Endothelial cell (in vitro differentiated cells): ENCODE results near the gene EDAR. TPM values are rescaled to one million over a fixed set of nuclear protein-coding genes. Genes with fewer than 3 reads are reported as not detected.

ENCODE experiments used
- DNase-seq: peaks from one replicate; pipeline ENCODE4 v3.0.0; 2021; ENCODE audit warnings: low spot score
- H3K27ac Mint-ChIP-seq: one replicate; pipeline ENCODE4 v1.8.0; 2021; ENCODE audit warnings: mixed read lengths, inconsistent platforms; ENCODE audit not compliant: unreplicated experiment
- H3K27me3 Mint-ChIP-seq: one replicate; pipeline ENCODE4 v1.8.0; 2021; ENCODE audit warnings: mild to moderate bottlenecking, moderate library complexity, mixed read lengths, inconsistent platforms; ENCODE audit not compliant: unreplicated experiment
- H3K36me3 Mint-ChIP-seq: one replicate; pipeline ENCODE4 v1.8.0; 2021; ENCODE audit warnings: mild to moderate bottlenecking, low read depth, mixed read lengths, inconsistent platforms; ENCODE audit not compliant: unreplicated experiment
- H3K4me1 Mint-ChIP-seq: one replicate; pipeline ENCODE4 v1.8.0; 2021; ENCODE audit warnings: mild to moderate bottlenecking, mixed read lengths, inconsistent platforms; ENCODE audit not compliant: unreplicated experiment
- H3K4me3 Mint-ChIP-seq: one replicate; pipeline ENCODE4 v1.8.0; 2021; ENCODE audit warnings: mild to moderate bottlenecking, mixed read lengths, inconsistent platforms; ENCODE audit not compliant: unreplicated experiment
- H3K9me3 Mint-ChIP-seq: one replicate; pipeline ENCODE4 v1.8.0; 2021; ENCODE audit warnings: mixed read lengths, inconsistent platforms; ENCODE audit not compliant: unreplicated experiment
- total RNA-seq: library from RNA; stranded (reverse); fragmentation: NEBNext Ultra II Directional; extraction: Animal tissue kit (Norgen Biotek cat#: 25700); gene quantifications from one replicate; pipeline ENCODE4 v1.2.1, GENCODE V29; 2021; ENCODE audit not compliant: unreplicated experiment
- TF ChIP-seq, protein P1 (sequence below): fragments of 200-600 bp; sonication (generic); IDR thresholded peaks from one replicate; pipeline ENCODE4 v1.5.0; 2021; ENCODE audit warnings: antibody characterized with exemption; ENCODE audit not compliant: unreplicated experiment

EDAR gene
- total RNA-seq, 1 donor from 2014 or later: not detected

DNA sequence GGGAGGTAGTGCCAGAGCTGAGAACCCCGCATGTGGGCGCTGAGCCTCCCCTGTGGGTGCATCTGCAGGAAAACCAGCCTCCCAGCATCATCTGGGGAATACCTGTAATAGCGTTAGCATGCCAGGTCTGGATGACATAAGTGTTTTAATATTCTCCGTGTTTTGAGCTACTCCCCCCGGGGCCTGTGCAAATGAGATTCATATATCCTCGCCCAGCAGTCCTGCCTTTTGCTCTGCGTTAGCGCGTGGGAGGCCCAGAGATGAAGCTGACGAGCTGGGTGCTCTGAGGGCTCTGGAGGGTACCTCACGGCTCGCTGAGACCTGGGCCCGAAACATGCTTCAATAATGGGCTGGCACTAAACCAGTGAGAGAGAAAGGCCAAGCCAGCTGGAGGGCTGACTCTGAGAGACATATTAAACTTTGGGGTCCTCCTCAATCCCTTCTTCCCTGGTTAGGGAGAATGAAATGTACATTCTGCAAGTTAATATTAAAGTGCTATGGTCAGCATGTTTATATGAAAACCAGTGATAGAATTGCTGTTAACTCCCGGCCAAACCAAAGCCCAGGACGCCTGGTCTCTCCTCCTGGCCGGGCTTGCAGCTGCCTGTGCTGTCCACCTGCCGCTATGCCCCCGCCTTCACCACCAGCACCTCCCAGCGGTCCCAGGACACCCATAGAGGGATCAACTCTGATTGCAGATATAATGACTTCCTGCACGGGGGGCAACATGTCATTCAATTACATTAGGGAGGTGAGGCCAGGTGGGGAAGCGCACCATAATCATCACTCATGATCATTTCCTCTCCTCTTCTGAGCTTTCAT, 77.0 kb downstream of the EDAR start:
- no peak for DNase-seq
- no peaks in the 10 kb centered on the region for H3K4me1 Mint-ChIP-seq
- peaks cover 3% of the 10 kb centered on the region for H3K27me3 Mint-ChIP-seq
- no peak overlapping the region for H3K27ac Mint-ChIP-seq
- H3K4me3 Mint-ChIP-seq: no peak overlapping the region
- no peaks in the 10 kb centered on the region for H3K9me3 Mint-ChIP-seq
- TF ChIP-seq, protein P1, sequence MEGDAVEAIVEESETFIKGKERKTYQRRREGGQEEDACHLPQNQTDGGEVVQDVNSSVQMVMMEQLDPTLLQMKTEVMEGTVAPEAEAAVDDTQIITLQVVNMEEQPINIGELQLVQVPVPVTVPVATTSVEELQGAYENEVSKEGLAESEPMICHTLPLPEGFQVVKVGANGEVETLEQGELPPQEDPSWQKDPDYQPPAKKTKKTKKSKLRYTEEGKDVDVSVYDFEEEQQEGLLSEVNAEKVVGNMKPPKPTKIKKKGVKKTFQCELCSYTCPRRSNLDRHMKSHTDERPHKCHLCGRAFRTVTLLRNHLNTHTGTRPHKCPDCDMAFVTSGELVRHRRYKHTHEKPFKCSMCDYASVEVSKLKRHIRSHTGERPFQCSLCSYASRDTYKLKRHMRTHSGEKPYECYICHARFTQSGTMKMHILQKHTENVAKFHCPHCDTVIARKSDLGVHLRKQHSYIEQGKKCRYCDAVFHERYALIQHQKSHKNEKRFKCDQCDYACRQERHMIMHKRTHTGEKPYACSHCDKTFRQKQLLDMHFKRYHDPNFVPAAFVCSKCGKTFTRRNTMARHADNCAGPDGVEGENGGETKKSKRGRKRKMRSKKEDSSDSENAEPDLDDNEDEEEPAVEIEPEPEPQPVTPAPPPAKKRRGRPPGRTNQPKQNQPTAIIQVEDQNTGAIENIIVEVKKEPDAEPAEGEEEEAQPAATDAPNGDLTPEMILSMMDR: no peak
- no peaks in the 10 kb centered on the region for H3K36me3 Mint-ChIP-seq

DNA sequence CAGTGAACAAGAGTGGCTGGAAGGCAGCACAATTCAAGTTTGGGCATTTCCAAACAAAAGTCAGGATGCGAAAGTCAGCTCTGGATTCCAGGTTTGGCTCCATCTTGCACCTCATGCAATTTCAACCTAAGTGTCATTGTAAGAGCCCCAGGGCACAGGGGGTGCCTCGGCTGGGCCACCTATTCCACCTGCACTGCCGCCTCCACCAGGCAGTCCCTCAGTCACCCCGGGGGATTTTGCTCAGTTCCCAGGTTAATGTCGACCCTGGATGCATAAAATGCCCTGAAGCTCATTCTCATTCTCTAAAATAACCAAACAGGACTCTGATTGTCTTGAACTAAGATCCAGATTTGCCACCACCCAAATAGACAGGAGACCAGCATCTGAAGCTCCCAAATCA, 77.6 kb downstream of the EDAR start:
- Mint-ChIP-seq H3K27me3 (peaks cover 3% of the 10 kb centered on the region), H3K36me3 (no peaks in the 10 kb centered on the region), H3K4me3 (no peak overlapping the region), H3K27ac (no peak overlapping the region), H3K4me1 (no peaks in the 10 kb centered on the region), H3K9me3 (no peaks in the 10 kb centered on the region)
- TF ChIP-seq, protein P1: no peak
- DNase-seq: no peak

DNA sequence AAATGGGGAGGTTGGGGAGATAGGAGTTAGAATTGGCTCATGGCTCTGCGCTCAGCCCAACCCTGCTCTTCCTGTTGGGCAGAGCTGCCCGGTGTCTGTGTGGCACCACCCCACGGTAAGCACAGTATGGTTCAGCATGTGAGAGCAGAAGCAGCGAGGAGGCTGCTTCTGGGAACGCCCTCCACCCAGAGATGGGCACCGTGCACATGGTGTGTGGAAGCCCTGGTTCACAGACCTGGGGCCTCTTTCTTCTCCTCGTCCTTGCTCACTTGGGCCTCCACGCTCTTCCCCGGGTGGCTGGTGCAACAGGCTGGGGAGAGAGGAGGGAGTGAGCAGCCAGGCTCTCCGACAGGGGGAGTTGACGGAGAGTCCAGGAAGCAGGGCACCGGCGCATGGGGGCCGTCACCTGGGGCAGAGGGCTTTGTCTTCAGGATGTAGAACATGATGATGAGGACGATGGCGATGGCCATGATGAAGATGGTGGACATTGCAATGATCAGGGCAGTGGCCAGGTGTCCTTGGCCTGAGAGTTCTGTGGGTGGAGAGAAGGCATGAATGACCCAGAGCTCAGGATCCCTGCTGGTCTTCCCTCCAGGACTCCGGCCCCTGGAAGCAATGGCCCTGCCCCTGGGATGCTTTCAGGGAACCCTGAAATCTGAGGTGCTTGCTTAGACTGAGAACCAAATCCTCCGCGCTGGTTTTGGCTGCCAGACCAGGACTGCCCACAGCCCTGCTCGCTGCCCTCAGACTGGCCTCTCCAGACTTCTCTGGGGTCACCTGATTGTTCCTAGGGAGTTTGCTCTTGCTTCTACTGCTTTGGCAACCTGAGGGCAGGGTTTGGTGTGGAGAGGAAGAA, 78.3 kb downstream of the EDAR start:
- TF ChIP-seq, protein P1: no peak
- Mint-ChIP-seq H3K9me3 (no peaks in the 10 kb centered on the region), H3K27ac (no peak overlapping the region), H3K4me3 (no peak overlapping the region), H3K27me3 (peaks cover 3% of the 10 kb centered on the region), H3K36me3 (no peaks in the 10 kb centered on the region), H3K4me1 (no peaks in the 10 kb centered on the region)
- DNase-seq: no peak

DNA sequence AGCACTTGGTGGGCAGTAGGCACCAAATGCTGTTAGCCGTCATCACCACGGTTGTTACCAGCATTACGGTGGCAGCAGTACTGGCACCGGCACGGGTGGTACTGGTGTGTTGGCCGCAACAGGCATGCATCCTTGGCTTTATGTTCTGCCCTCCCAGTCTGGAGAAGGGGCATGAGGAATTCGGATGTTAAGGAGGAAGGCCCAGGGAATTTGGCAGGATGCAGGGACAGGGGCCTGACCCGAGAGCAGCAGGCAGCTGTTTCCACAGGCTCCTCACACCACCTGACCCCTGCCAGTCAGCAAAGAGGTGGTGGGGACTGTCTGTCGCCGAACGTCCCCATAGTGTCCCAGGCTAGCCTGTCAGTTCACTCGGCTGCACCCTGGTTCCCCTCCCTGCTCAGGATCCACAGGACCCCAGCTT, 79.0 kb downstream of the EDAR start:
- Mint-ChIP-seq H3K4me1 (no peaks in the 10 kb centered on the region), H3K36me3 (no peaks in the 10 kb centered on the region), H3K9me3 (no peaks in the 10 kb centered on the region)

More for the DNA sequence above, 79.0 kb downstream of the EDAR start:
- Mint-ChIP-seq H3K27me3 (peaks cover 3% of the 10 kb centered on the region), H3K4me3 (no peak overlapping the region), H3K27ac (no peak overlapping the region)
- TF ChIP-seq, protein P1: no peak
- no peak for DNase-seq
